HG03039 (cell line): ENCODE results near the gene KCNMA1.

Source experiments
- ATAC-seq: cut with Tn5 transposase; IDR thresholded peaks from one replicate; pipeline ENCODE4 v1.9.1; 2021; ENCODE audit warnings: mild to moderate bottlenecking, moderate library complexity; ENCODE audit not compliant: unreplicated experiment

The KCNMA1 gene

GRCh38 chr10:77259171-77259874 lies 378.3 kb downstream of the KCNMA1 start:
- ATAC-seq = no peak

- no peak for ATAC-seq
Measured at GRCh38 chr10:77256346-77256745, 381.3 kb downstream of the KCNMA1 start.

DNA sequence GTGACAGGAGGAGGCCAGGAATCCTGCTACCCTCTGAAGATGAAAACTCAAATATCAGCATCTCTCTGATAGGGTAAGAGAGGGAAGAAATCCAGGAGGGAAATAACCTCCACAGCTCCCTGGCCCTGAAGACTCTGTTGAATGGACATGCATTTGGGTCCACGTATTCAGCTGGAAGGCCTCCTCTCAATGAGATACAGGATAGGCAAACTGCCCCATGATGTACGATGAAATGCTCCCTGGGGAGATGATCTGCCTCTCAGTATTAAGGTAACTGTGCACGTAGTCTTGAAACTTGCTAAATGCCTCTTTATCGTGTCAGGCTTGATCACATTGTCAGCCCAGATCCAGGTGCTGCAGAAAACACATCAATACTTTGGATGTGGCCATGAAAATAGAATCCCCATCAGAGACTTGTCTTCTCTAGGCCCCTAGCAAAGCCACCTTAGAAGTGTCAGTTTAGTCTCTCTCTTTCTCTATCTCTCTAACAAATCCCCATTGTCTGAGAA lies 384.0 kb downstream of the KCNMA1 start:
- ATAC-seq = no peak

GRCh38 chr10:77253147-77253545 lies 384.5 kb downstream of the KCNMA1 start:
- ATAC-seq = no peak

DNA sequence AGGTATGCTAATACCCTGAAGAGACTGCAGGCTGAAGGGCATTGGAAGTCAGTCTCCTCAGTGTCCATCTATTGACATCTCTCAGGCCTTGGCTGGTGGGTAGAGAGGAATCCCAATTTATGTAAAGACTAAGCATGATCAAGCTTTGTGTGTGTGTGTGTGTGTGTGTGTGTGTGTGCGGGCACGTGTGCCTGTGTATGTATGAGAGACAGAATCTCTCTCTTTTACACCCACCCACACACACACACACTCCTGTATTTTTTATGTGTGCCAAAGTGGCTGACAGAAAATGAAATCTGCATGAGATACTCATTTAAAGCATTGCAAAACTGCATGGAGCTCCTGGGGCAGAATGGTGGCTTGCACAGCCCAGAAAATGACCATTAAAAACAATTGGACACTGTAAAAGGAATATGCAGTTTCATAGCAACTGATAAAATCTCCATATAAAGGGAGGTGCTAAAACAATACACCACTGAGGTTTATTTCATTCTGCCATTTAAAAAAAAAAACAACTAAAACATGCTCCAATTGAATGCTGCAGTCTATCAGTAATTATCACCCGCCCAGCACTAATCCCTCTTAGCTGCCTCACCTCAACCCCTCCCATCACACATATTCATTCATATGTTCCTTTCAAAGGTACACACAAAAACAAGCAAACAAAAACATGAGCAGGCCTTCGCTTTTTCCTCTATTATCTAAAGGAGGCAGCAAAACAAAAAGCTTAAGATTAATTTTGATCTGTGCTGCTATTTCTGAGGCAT lies 385.0 kb downstream of the KCNMA1 start:
- ATAC-seq = no peak

- ATAC-seq = no peak
Measured at GRCh38 chr10:77251297-77252013, 386.2 kb downstream of the KCNMA1 start.

- no peak for ATAC-seq
Measured at GRCh38 chr10:77249901-77250459, 387.6 kb downstream of the KCNMA1 start.

DNA sequence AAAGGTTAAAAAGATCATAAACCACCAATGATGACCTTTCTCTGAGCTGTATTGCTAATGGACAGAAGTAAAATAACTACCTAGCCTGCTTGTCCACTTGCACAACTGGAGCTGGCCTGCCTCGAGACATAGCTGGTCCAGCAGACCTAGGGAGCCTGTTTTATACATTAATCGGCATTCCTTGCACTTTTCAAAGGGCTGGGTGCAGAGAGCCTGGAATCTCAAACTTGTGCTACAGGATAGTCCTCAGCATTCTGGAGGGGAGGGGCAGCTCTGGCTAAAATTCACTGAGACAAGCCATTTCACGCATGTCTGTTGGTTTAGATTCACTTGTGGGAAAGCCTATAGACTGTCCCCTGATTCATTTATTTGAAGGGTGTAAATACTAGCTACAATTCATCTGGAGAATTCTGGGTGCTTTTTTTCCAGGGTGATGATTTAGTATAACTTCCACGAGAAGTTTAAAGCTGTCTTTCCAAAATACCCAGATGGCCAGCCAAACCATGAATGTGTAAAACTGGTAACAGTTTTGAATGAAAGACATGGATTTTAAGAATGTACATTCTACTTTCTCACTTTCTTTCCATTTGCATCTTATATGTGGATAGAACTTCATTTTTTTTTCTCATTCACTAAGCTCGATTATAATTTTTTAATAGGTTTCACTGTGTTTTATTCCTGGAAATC lies 389.4 kb downstream of the KCNMA1 start:
- no peak for ATAC-seq

GRCh38 chr10:77247031-77247990 lies 390.3 kb downstream of the KCNMA1 start:
- ATAC-seq = no peak

- no peak for ATAC-seq
Measured at GRCh38 chr10:77245953-77246352, 391.7 kb downstream of the KCNMA1 start.

- no peak for ATAC-seq
Measured at GRCh38 chr10:77244746-77245145, 392.9 kb downstream of the KCNMA1 start.

GRCh38 chr10:77244286-77244685 lies 393.3 kb downstream of the KCNMA1 start:
- ATAC-seq = no peak

DNA sequence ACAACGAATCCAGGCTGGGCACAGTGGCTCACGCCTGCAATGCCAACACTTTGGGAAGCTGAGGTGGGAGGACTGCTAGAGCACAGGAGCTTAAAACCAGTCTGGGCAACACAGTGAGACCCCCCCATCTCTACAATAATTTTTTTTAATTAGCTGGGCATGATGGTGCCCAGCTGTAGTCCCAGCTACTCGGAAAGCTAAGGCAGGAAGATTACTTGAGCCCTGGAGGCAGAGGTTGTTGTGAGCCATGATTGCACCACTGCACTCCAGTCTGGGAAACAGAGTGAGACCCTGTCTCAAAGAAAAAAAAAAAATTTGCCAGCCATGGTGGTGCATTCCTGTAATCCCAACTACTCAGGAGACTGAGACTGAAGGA lies 396.3 kb downstream of the KCNMA1 start:
- ATAC-seq = no peak

GRCh38 chr10:77240706-77241349 lies 396.8 kb downstream of the KCNMA1 start:
- ATAC-seq = no peak

- no peak for ATAC-seq
Measured at GRCh38 chr10:77240041-77240652, 397.5 kb downstream of the KCNMA1 start.

GRCh38 chr10:77237120-77237519 lies 400.5 kb downstream of the KCNMA1 start:
- ATAC-seq = no peak

DNA sequence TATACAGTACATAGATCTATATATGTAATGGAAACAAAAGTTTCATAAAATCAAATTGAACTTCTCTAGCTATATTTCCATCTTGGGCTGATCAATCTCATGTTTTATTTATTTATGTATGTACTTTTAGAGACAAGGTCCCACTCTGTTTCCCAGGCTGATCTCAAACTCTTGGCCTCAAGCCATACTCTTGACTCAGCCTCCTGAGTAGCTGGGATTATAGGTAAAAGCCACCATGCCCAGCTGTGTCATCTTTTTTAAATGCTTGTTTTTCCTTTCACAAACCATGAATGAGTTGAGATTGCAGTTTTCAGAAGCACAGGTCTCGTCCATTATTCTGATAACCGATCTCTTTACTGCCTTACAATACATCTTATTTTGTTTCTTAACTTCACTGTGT lies 400.9 kb downstream of the KCNMA1 start:
- ATAC-seq = no peak

DNA sequence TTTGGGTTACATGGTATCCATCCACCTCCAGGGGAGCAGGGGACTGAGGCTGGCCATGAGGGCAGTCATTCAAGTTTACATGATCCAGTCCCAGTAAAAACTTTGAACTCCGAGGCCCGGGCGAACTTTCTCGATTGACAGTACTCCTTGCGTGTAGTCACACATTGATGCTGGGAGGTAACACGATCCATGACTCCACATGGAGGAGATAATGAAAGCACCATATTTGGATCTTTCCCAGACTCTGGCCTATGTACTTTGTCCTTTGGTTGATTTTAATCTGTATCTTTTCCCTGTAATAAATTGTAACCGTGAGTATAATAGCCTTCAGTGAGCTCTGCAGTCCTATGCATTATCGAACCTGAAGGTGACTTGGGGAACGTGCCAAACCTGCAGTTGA lies 401.6 kb downstream of the KCNMA1 start:
- no peak for ATAC-seq

DNA sequence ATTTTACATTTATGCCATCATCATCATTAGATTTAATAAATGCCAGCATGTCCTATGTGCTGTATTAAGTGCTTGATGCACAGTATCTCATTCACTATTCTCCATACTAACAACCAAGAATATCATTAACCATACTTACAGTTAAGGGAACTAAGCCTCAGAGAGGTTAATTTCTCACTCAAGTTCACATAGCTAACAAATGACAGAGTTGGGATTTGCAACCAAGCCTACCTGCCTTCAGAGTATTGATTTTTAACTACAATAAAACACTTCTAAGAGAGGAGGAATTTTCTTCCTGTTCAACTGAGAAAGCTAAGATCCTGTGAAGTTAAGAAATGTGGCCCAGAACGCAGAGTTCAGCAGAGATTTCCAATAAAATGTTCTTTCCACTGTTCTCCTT lies 403.0 kb downstream of the KCNMA1 start:
- no peak for ATAC-seq
